ENCODE measurements around the gene PRKCA. TPM values are rescaled to one million over a fixed set of nuclear protein-coding genes. Genes with fewer than 3 reads are reported as not detected.

The PRKCA gene
- total RNA-seq, 2 donors from 2014 or later: 6.4 to 7.7 TPM

DNA sequence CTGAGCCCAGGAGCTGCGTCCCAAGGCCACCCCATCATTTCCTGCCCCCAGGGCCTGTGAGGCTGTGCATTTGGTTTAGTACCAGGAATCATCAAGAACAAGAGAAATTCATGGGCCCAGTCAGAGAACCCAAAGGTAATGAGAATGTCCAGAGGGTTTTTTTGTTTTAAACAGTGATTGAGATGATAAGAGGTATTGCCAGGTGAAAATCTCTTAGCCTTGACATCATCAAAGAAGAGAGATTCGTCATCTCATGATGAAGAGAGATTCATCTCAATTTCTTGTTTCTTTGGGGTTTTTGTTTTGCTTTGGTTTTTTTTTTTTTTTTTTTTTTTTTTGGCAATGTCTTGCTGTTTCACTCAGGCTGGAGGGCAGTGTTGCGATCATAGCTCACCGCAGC is 361.9 kb downstream of the PRKCA start:
- intact Hi-C loops (cut with DNase I): no loop called here
- ATAC-seq: no peak
- no peak for DNase-seq

DNA sequence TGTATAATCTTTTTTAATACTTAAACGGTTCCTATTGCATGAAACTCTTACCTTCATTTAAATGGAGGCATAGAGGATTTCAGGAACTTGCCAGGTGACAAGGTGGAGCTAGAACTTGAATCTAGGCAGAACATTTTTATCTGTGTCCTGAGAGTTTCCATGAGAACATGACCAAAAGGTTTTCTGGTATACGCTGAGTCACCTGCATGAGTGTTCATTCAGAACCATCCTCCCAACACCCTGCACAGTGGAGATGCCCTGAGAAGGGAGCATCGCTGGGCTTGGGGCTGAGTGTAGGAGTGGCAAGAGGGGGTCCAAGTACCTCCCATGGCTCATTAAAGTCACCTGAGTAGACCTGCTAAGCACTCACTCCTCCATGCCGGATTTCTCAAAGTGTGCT is 362.8 kb downstream of the PRKCA start:
- ATAC-seq: no peak
- intact Hi-C loops (cut with DNase I): no loop called here
- DNase-seq: no peak

DNA sequence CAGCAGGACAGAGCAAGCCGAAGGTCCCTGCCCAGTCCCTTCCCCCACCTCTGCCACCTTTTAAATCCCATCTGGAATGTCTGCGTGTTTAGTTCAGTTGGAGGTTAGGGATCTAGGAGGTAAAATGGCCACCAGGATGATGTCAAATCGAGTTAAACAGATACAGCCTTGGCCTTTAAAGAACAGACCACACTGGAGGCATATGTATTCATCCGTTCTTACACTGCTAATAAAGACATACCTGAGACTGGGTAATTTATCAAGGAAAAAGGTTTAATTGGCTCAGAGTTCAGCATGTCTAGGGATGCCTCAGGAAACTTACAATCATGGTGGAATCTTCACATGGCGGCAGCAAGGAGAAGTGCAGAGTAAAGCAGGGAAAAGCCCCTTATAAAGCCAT is 364.7 kb downstream of the PRKCA start:
- no peak for DNase-seq
- intact Hi-C loops (cut with DNase I): no loop called here
- no peak for ATAC-seq

DNA sequence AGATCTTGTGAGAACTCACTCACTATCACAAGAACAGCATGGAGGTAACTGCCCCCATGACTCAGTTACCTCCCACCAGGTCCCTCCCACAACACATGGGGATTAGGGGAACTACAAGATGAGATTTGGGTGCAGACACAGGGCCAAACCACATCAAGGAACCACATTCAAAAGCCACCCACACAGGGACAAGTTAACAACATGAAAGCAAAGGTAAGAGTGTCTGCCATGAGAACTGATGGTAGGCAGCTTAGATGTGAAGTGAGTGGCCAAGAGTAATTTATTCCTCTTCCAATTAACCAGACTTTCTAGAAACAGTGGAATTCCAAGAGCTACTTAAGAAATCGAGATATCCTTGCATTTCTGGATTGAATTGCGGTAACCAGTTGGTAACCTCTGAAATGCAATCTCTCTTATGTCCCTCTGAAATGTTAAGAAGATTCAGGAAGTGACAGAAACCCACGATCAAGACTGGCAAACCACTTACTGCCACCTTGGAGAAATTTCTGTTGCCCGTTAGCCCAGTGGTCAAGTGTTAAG is 365.1 kb downstream of the PRKCA start:
- intact Hi-C loops (cut with DNase I): no loop called here
- DNase-seq (no peak), ATAC-seq (no peak)

DNA sequence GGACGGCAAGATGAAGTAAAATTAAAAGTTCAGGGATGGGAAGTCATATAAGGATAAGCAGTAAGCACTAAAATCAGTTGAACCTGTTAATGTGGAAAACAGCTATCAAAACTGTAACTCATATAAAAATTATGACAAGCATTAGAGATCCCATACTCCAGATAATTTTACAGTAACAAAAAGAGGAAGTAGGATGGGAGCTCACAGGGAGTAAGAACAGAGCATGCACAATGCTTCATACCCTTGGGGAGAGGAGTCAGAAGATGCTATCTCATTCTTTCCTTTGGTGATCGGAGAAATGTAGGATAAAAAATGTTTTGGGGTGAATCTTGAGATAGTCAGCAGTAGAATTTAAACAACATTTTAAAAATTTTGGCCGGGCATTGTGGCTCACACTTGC is 367.8 kb downstream of the PRKCA start:
- DNase-seq (no peak), ATAC-seq (no peak)
- intact Hi-C loops (cut with DNase I): loop anchor here in 1 of 2 donors (5.0 kb wide), 1 partner anchor 468 kb away; no protein-coding TSS in a partner anchor

DNA sequence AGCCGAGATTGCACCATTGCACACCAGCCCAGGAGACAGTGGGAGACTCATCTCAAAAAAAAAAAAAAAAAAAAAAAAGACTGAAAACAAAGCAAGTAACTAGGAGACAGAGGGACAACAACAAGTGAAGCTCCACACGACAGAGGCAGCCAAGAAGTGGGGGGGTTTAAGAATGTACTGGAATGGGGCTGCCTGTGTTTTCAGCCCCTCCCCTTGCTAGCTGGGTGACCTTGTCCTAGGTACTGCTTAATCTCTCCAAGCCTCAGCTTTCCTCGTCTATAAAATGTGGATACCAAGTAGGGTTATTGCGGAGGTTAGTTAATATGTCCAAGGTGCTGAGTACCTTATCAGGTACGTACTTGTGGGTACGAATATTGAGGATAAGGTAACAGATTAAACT is 368.7 kb downstream of the PRKCA start:
- ATAC-seq: no peak

DNA sequence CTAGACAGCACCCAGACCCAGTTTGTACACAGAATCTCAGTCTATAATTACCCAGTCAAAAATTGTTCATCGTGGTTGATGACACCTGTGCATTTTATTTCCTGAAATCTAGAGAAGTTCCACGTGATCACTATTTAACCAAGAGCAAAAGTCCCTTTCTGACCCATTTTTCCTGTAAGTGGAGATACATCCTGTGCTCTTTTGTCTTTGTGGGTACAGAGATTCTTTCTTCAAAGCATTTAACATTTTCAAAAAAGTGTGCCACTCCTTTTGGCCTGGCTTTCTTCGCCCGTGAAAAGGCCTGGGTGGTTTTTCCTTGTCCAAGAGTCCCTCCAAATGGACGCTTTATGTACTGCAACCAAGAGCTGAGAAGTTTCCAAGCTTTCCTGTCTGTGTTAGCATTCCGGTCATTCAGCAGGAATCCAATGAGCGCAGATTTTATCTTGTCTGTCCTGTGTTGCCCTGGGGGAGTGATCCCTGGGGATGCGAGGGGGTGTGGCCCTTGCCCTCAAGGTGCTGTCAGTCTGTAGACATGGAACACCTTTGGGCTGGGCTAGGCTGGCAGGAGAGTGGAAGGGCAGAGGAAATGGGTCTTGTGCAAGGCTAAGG is 371.4 kb downstream of the PRKCA start:
- peak; percentile 30 for DNase-seq
- ATAC-seq: peak; percentile 69 to 84
- intact Hi-C loops (cut with DNase I): loop anchor here in 1 of 2 donors (2.0 to 5.0 kb wide), 2 partner anchors 419 to 471 kb away; no protein-coding TSS in a partner anchor

More for the DNA sequence above, 368.7 kb downstream of the PRKCA start:
- intact Hi-C loops (cut with DNase I): loop anchor here in 1 of 2 donors (5.0 kb wide), 1 partner anchor 469 kb away; no protein-coding TSS in a partner anchor
- no peak for DNase-seq

DNA sequence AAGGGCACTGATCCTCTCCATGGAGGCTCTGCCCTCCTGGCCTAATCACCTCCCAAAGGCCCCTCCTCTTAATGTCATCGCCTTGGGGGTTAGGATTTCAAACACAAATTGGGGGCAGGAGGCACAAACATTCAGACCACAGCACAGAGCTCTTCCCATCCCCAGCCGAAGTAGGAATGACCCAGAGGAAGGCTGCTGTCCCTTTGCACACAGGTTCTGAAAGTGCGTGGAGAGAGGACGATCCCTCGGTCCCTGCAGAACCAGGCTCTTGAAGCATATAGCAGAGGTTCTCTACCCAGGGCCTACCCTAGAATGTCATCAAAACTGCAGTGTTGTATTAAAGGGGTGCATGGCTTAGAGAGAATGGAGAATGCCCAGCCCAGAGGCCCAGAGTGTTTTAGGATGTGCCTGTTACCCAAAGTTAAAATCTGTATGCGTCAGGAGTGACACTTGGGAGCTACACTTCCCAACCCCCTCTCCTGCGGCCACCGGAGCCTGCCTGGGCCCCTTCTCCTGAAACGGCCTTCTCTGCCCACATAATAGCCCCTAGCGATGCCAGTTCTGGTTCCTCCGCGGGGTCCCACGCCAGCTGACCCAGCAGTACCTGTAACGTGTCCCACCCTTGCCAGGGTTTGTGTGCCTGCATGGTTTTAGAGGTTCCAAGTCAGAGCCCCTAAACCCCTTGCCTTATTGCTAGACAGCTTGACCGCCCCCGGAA is 373.0 kb downstream of the PRKCA start:
- intact Hi-C loops (cut with DNase I): no loop called here
- DNase-seq (no peak), ATAC-seq (no peak)

DNA sequence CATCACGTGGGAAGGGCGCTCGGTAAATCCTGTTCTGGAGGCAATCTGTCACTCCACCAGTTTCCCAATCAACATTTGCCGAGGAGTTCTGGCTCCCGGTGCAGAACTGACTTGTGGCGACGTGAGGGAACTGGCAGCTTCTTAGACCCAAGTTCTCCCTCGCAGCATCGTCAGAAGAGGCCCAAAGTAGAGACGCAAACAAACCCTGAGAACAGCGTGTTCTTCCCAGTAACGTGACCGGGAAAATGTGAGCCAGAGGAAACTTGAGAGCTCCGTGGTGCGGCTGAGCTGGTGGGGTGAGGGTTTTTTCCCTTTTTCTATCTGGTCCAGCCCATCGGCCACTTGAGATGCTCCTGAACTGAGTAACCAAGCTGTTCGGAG is 373.6 kb downstream of the PRKCA start:
- DNase-seq (no peak), ATAC-seq (no peak)
- intact Hi-C loops (cut with DNase I): no loop called here

DNA sequence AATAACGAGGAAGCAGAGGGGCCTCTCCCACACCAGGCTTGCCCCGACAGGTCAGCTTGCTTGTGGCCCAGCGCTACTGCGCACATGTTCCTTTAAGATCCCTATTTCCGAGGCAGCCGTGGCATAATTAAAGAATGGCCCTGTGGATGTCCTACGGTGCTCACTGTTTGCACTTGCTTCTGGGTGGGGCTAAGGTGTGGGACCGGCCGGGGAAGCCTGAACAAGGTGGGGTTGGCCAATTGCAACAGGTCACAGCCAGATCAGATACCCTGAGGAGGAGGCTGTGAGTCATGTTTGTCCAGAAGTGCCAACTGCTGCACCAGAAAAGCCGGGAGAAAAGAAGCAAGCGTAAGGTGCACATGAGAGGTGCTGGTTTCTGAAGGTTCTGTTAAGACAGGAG is 374.0 kb downstream of the PRKCA start:
- ATAC-seq (peak in 1 of 2 donors; percentile 67), DNase-seq (no peak)
- intact Hi-C loops (cut with DNase I): no loop called here

DNA sequence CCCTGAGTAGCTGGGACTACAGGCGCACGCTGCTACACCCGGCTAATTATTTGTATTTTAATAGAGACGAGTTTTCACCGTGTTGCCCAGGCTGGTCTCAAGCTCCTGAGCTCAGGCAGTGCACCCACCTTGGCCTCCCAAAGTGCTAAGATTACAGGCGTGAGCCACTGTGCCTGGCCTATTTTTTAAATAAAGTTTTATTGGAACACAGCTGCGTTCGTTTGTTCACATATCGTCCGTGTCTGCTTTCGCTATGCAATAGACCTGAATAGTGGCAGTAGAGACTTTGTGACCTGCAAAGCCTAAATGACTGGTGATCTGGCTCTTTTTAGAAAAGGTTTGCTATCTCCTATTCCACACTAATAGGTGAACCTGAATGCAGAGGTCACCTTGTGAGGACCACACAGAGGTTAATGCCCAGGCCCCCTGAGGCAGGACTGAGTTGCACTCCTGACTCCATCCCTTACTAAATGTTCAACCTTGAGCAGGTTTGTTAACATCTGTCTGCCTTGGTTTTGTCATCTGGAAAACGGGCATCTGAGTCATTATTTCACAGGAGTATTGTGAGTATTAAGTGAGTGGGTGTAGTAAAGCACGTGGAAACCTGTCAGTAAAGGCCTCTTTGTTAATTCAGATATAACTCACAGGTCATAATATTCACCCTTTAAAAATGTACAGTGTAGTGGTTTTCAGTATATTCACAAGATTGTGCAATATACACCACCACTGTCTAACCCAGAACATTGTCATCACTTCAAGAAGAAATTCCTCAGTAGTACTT is 375.0 kb downstream of the PRKCA start:
- peak in 1 of 2 donors; percentile 36 for ATAC-seq
- intact Hi-C loops (cut with DNase I): no loop called here
- no peak for DNase-seq

DNA sequence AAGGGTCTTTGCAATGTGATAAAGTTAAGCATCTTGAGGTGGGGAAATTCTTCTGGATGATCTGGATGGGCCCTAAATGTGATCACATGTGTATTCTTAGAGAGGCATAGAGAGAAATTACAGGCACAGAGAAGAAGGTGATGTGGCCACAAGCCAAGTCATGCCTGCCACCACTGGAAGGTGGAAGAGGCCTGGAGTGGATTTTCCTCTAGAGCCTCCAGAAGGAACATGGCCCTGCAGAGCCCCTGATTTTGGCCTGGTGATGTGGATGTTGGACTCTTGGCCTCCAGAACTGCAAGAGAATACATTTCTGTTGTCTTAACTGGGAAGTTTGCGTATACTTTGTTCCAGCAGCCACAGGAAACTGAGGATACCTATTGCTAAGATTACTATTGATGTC is 375.6 kb downstream of the PRKCA start:
- no peak for ATAC-seq
- no peak for DNase-seq
- intact Hi-C loops (cut with DNase I): no loop called here

DNA sequence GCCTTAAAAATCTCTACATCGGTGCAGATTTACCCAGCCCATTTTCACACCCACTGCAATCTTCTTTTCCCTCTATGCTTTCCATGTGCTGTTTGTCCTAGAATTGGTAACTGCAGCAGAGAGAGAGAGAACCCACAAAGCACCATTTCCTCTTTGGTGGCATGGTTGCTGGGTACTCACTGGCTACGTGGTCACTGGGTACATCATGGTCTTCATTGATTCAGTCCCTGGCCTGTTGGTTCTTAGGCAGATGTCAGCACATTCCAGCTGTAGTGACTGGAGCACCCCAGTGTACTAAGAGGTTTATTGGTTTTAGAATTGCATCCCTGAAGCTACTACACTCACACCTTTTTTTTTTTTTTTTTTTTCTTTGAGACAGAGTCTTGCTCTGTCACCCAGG is 376.4 kb downstream of the PRKCA start:
- ATAC-seq (no peak), DNase-seq (no peak)
- intact Hi-C loops (cut with DNase I): no loop called here

DNA sequence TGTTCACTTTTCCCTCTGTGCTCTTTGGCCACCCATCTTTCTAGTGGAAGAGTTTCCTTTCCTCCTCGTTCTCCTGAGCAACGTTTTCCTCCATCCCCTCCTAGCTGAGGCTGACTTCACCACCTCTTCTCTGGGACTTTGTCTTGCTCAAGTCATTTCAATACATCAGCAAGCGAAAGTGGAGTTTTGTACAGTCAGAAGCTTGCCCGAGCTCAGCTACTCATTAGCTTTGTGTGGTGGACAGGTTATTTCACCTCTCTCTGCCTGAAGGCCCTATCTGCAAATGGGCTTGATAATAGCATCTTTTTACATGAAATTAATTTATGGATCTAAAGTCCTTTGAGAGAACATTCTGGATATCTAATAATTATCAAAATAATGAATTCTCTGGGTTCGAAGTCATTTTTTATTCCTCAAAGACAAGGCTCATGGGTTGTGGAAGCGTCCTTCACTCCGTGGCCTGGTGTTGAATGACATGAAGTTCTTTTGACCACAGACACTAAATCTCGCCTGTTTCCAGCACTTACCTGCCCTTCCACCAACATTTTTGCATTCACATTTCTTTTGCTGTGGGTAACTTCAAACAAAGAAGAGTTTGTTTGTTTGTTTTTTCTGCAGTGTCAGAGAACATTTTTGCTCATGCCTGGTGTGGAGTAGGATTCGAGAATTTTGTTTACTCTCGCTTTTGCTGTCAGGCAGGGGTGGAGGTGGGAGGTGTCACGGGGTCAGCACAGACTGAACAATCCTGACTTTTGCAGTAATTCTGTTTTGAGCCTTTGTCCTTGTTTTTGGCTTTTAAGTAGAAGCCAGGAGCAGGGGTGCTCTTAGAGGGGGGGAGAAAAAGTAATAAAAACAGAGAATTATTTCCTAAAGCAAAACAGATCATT is 377.5 kb downstream of the PRKCA start:
- no peak for ATAC-seq
- no peak for DNase-seq
- intact Hi-C loops (cut with DNase I): no loop called here

DNA sequence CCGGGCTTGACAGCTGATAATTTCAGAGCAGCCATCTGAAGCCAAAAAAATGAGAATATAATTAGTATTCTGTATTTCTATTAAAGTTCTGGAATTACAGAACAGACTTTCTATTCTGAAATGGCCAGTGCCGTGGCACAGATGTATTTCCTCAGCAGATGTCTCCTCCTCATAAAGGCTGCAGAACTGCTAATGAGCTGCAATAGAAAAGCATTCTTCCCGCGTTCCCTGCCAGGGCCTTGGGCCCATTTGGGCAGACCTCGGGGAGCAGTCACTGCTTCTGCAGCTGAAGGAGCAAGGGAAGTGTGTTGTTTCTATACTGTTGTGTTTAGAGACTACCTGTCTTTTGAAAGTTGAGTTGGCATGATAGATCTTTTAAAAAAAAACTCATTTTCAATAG is 379.9 kb downstream of the PRKCA start:
- ATAC-seq (peak in 1 of 2 donors; percentile 67), DNase-seq (no peak)
- intact Hi-C loops (cut with DNase I): no loop called here

DNA sequence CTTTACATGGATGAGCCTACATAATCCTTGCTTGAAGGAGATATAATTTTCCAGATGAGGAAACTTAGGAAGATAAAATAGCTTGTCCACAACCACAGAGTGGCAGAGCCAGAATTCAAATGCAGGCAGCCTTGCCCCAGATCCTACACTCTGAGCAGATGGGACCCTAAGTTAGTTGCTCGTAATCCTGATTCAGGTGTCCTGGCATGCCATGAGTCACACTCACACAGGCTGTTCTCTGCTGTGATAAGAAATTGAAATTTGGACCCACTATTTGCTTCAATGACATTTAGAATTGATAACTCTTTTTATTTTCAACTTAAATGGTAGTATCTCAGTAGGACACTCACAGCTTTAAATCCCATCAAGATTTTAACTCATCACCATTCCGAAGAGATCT is 381.8 kb downstream of the PRKCA start:
- no peak for ATAC-seq
- no peak for DNase-seq
- intact Hi-C loops (cut with DNase I): no loop called here

DNA sequence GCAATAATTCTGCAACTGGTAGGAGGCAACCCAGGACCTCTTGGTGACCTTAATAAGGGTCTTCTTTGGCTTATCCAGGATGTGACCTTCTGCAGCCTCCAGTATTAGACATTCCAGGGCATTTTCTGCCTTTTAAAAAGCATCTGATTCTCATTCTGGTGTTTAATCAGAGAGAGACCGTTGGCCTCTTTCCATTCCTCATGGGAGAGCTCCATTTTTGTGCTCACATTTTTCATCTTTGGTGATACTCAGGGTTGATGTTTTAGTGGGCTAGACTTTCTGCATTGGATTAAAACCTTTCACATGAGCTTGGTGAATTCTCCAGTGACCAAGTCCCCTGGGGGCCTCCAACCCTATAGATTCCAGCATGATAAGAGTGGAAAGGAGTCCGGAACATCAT is 382.3 kb downstream of the PRKCA start:
- ATAC-seq: no peak
- intact Hi-C loops (cut with DNase I): no loop called here
- DNase-seq: no peak

DNA sequence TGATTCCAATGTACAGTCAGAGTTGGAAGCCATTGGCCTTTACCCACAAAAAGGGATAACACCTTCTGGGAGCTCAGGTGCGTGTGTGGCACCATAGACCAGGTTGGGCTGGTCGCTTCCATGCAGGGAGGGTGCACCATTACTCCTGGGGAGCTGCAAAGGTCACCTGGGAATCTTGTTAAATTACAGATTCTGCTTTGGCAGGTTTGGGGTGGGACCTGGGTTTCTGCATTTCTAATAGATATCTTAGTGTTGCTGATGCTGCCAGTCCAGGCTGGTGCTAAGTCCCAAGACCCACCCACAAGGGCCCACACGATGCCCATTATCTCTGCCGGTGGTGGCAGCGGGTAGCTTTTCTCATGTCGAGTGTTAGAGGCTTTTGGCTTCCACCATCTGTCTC is 384.2 kb downstream of the PRKCA start:
- intact Hi-C loops (cut with DNase I): no loop called here
- DNase-seq: no peak
- no peak for ATAC-seq

Measured in left cardiac atrium (tissue), 4 donors.